CD4-positive, alpha-beta T cell treated with Interleukin-1 beta for 1 hour (primary cell): ENCODE results near the gene CLSTN1.
A peak's percentile ranks its signal among the peaks of the same experiment; 100 is the strongest.

Source experiments
- DNase-seq, 2 donors: peaks; one replicate each; pipeline ENCODE4 v3.0.0-alpha.2; 2020 to 2022

The CLSTN1 gene

GRCh38 chr1:9850442-9851162 is 26.8 kb upstream of the CLSTN1 start:
- DNase-seq = no peak

- DNase-seq = peak; percentile 27 to 46
Observed at GRCh38 chr1:9849691-9850441, 26.1 kb upstream of the CLSTN1 start.

GRCh38 chr1:9848022-9848421 is 24.3 kb upstream of the CLSTN1 start:
- DNase-seq = no peak

GRCh38 chr1:9847269-9847668 is 23.5 kb upstream of the CLSTN1 start:
- no peak for DNase-seq

- DNase-seq = no peak
Observed at GRCh38 chr1:9846611-9847171, 22.9 kb upstream of the CLSTN1 start.

- no peak for DNase-seq
Observed at GRCh38 chr1:9845914-9846313, 22.1 kb upstream of the CLSTN1 start.

GRCh38 chr1:9844756-9845155 is 21.0 kb upstream of the CLSTN1 start:
- DNase-seq = no peak

GRCh38 chr1:9844106-9844505 is 20.3 kb upstream of the CLSTN1 start:
- DNase-seq = no peak

- DNase-seq = no peak
Observed at GRCh38 chr1:9843576-9843945, 19.8 kb upstream of the CLSTN1 start.

- DNase-seq = no peak
Observed at GRCh38 chr1:9842781-9843575, 19.2 kb upstream of the CLSTN1 start.

GRCh38 chr1:9842073-9842711 is 18.4 kb upstream of the CLSTN1 start:
- DNase-seq = no peak

GRCh38 chr1:9841460-9841859 is 17.7 kb upstream of the CLSTN1 start:
- no peak for DNase-seq

- no peak for DNase-seq
Observed at GRCh38 chr1:9840176-9840575, 16.4 kb upstream of the CLSTN1 start.

- no peak for DNase-seq
Observed at GRCh38 chr1:9838946-9839345, 15.2 kb upstream of the CLSTN1 start.

GRCh38 chr1:9836632-9836960 is 12.8 kb upstream of the CLSTN1 start:
- no peak for DNase-seq

GRCh38 chr1:9835758-9836631 is 12.2 kb upstream of the CLSTN1 start:
- no peak for DNase-seq

- DNase-seq = no peak
Observed at GRCh38 chr1:9835404-9835757, 11.6 kb upstream of the CLSTN1 start.

GRCh38 chr1:9833632-9834031 is 9.9 kb upstream of the CLSTN1 start:
- DNase-seq = no peak

GRCh38 chr1:9827558-9828185 is 3.9 kb upstream of the CLSTN1 start:
- no peak for DNase-seq

- DNase-seq = no peak
Observed at GRCh38 chr1:9826616-9827015, 2.9 kb upstream of the CLSTN1 start.

- DNase-seq = no peak
Observed at GRCh38 chr1:9826087-9826486, 2.3 kb upstream of the CLSTN1 start.
